IMR-90 (cell line): ENCODE measurements around the gene GPR17.

Source experiments
- BHLHE40 ChIP-seq: fragments of 150-350 bp; IDR thresholded peaks from 2 replicates; pipeline ENCODE4 v1.6.1; 2016; ENCODE audit warnings: mild to moderate bottlenecking, low read depth, low read length
- CEBPB ChIP-seq: IDR thresholded peaks from 2 replicates; pipeline ENCODE4 v1.6.1; 2012; ENCODE audit warnings: low read depth, low read length, improper control_type of control experiment
- CHD1 ChIP-seq: IDR thresholded peaks from 2 replicates; pipeline ENCODE4 v1.6.1; 2012; ENCODE audit warnings: low read depth, low read length, improper control_type of control experiment
- FOS ChIP-seq: fragments of 150-350 bp; IDR thresholded peaks from 2 replicates; pipeline ENCODE4 v1.6.1; 2016; ENCODE audit warnings: low read depth, low read length
- MAZ ChIP-seq: IDR thresholded peaks from 2 replicates; pipeline ENCODE4 v1.6.1; 2012; ENCODE audit warnings: low read depth, mild to moderate bottlenecking, low read length, improper control_type of control experiment, moderate library complexity, borderline replicate concordance
- POLR2A ChIP-seq: IDR thresholded peaks from 2 replicates; pipeline ENCODE4 v1.6.1; 2012; ENCODE audit warnings: mild to moderate bottlenecking, low read depth, low read length
- RAD21 ChIP-seq: IDR thresholded peaks from 2 replicates; pipeline ENCODE4 v1.6.1; 2012; ENCODE audit warnings: low read length, improper control_type of control experiment
- RCOR1 ChIP-seq: IDR thresholded peaks from 2 replicates; pipeline ENCODE4 v1.6.1; 2012; ENCODE audit warnings: mild to moderate bottlenecking, low read length, improper control_type of control experiment; ENCODE audit not compliant: insufficient replicate concordance
- RFX5 ChIP-seq: IDR thresholded peaks from 2 replicates; pipeline ENCODE4 v1.8.0; 2012; ENCODE audit warnings: low read depth, mild to moderate bottlenecking, low read length, moderate library complexity
- SMC3 ChIP-seq: fragments of 150-350 bp; IDR thresholded peaks from 2 replicates; pipeline ENCODE4 v1.6.1; 2016; ENCODE audit warnings: low read depth, mild to moderate bottlenecking, antibody characterized with exemption, low read length, moderate library complexity
- TF ChIP-seq, protein P1 (sequence below): conservative IDR thresholded peaks from 2 replicates; pipeline ENCODE4 v1.5.1; 2012; ENCODE audit warnings: mild to moderate bottlenecking, low read depth, low read length, improper control_type of control experiment
- TF ChIP-seq, protein P2 (sequence below): fragments of 150-350 bp; IDR thresholded peaks from 2 replicates; pipeline ENCODE4 v1.6.1; 2017; ENCODE audit warnings: mild to moderate bottlenecking, antibody characterized with exemption, low read length, low read depth

DNA sequence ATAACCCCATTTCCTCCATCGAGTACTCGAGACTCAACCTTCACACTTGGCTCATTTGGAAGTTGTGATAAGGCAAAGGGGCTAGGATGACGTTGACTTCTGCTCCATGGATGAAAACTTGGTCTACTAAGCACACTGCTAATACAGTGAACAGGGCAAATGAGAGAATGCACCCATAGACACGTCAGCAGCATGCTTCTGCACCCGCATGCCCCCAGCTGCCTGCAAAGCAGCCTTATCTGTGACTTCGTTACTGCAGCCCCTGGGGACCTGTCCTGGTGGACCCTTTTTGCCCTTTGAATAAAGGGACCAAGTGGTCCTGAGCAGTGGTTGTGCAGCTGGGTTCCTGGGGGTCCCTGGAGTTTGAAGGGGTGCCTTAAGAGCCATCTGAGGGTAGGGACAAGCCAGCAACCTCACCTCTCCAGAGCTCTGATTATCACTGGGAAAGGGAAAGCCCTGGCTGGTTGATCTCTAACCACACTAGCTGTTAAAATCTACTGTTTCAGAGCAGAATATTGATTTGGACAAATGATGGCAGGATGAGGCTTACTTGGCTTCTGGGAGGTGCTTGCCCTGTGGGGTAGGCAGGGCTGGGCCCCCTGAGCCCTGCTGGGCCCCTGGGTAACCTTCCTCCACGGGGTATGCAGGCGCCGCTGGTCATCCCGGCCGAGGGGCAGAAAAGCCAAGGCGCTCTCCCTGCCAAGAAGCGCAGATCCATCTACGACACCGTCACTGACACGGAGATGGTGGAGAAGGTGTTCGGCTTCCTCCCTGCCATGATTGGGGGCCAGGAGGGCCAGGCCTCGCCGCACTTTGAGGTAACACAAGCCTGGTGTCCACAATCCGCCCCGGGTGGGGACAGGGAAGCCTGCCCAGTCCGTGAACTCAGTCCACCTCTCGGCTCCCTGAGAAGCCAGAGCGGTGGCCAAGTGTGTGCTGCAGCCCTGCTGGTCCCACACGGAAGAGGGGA lies 37.6 kb upstream of the GPR17 start:
- no peak for TF ChIP-seq POLR2A
- TF ChIP-seq, protein P1, sequence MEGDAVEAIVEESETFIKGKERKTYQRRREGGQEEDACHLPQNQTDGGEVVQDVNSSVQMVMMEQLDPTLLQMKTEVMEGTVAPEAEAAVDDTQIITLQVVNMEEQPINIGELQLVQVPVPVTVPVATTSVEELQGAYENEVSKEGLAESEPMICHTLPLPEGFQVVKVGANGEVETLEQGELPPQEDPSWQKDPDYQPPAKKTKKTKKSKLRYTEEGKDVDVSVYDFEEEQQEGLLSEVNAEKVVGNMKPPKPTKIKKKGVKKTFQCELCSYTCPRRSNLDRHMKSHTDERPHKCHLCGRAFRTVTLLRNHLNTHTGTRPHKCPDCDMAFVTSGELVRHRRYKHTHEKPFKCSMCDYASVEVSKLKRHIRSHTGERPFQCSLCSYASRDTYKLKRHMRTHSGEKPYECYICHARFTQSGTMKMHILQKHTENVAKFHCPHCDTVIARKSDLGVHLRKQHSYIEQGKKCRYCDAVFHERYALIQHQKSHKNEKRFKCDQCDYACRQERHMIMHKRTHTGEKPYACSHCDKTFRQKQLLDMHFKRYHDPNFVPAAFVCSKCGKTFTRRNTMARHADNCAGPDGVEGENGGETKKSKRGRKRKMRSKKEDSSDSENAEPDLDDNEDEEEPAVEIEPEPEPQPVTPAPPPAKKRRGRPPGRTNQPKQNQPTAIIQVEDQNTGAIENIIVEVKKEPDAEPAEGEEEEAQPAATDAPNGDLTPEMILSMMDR = no peak
- TF ChIP-seq RAD21 = no peak
- no peak for TF ChIP-seq RCOR1
- TF ChIP-seq, protein P2, sequence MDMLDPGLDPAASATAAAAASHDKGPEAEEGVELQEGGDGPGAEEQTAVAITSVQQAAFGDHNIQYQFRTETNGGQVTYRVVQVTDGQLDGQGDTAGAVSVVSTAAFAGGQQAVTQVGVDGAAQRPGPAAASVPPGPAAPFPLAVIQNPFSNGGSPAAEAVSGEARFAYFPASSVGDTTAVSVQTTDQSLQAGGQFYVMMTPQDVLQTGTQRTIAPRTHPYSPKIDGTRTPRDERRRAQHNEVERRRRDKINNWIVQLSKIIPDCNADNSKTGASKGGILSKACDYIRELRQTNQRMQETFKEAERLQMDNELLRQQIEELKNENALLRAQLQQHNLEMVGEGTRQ = no peak
- no peak for TF ChIP-seq RFX5
- TF ChIP-seq BHLHE40 = no peak
- no peak for TF ChIP-seq FOS
- TF ChIP-seq CHD1 = no peak
- TF ChIP-seq SMC3 = no peak
- TF ChIP-seq CEBPB = no peak
- no peak for TF ChIP-seq MAZ
